Frontal cortex (tissue), 4 donors: Measurements from ENCODE around the gene CATSPER1. TPM values are rescaled to one million over a fixed set of nuclear protein-coding genes. Genes with fewer than 3 reads are reported as not detected.
"Not testable (repeated sequence)": the region's sequence is repeated elsewhere in the genome, so short reads cannot be mapped to it uniquely, and the experiment has no call there.

Experiments used
- DNase-seq, 2 donors: peaks; one replicate each; pipeline ENCODE4 v3.0.0; 2012; ENCODE audit warnings: low spot score in 2 of 2
- FAIRE-seq: peaks from 2 replicates; lab custom pipeline; 2012; peaks lifted over from hg19 to GRCh38; lab: Jason Lieb, UNC
- total RNA-seq: library from RNA; depleted of rRNA; stranded (reverse); fragments of >200 nt; gene quantifications from one replicate; pipeline ENCODE4 v1.2.3, GENCODE V29; 2014
- donor health status: control.
- donor health status: control.
- donor health status: control.

CATSPER1 gene
- total RNA-seq, 1 donor from 2014 or later: not detected

DNA sequence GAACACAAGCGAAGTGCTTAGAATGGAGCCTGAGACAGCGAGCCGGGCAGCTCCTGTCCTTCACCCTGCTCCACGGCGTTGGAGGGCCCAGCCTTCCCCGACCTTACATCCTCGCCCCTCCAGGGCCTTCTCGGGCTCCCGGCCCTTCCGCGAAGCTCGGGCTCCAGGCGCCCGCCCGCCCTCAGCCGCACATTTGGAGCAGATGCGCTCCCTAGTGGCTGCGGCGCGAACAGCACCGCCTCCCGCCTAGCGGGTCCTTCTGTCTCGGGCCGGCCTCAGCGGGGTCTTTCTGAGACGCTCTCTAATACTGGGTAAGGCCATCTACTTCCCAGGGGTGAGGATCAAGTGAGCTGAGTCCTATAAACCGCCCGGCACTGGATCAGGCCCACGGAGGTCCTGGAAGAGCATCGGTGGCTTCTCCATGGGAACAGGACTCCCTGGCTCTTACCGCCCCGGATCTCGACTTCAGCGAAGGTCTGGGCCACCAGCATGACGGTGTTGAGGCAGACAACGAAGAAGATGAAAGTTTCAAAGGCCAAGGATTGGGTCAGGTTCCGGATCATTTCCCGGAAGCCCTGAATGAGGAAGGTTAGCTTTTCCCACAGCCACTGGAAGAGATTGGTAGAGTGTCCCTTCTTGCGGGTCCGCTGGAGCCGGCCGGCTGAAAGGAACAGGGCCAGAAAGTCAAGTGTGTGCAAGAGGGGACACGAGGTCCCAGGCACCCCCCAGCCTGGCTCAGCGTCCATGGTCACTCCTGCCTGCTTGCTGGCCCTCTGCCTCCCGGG is 3.7 kb downstream of the CATSPER1 start:
- FAIRE-seq: no peak

GRCh38 chr11:66020618-66021357 is 5.5 kb downstream of the CATSPER1 start:
- DNase-seq (no peak), FAIRE-seq (no peak)

More for the DNA sequence above, 3.7 kb downstream of the CATSPER1 start:
- DNase-seq: peak; percentile 71 to 86

GRCh38 chr11:66020212-66020611 is 6.1 kb downstream of the CATSPER1 start:
- FAIRE-seq: no peak
- no peak for DNase-seq

GRCh38 chr11:66017321-66017720 is 9.0 kb downstream of the CATSPER1 start:
- FAIRE-seq (no peak), DNase-seq (no peak)

DNA sequence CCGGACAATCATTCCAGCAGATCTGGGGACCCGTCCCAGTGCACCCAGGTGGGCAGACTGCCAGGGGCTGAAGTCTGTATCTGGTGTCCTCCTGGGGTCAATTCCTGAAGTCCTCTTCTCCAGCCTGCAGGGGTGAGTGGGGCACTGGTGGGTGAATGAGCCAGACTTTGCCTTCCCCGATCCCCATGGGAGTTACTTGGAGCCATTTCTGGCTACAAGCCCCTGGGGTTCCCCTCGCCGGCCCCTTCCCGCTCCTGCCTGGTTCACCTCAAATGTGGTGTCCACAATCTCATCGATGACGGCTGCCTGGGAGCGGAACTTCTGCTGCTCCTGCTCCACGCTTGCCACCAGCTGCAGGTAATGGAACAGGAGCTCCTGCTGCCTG is 9.5 kb downstream of the CATSPER1 start:
- FAIRE-seq: no peak
- DNase-seq: no peak

GRCh38 chr11:66015936-66016792 is 10.1 kb downstream of the CATSPER1 start:
- DNase-seq (no peak), FAIRE-seq (no peak)

- DNase-seq (no peak), FAIRE-seq (no peak)
These were observed 10.8 kb downstream of the CATSPER1 start for GRCh38 chr11:66015454-66015881.

- no peak for DNase-seq
These were observed 11.3 kb downstream of the CATSPER1 start for GRCh38 chr11:66014804-66015453.

GRCh38 chr11:66013762-66014100 is 12.5 kb downstream of the CATSPER1 start:
- DNase-seq (no peak), FAIRE-seq (no peak)

More at GRCh38 chr11:66014804-66015453, 11.3 kb downstream of the CATSPER1 start:
- no peak for FAIRE-seq

DNA sequence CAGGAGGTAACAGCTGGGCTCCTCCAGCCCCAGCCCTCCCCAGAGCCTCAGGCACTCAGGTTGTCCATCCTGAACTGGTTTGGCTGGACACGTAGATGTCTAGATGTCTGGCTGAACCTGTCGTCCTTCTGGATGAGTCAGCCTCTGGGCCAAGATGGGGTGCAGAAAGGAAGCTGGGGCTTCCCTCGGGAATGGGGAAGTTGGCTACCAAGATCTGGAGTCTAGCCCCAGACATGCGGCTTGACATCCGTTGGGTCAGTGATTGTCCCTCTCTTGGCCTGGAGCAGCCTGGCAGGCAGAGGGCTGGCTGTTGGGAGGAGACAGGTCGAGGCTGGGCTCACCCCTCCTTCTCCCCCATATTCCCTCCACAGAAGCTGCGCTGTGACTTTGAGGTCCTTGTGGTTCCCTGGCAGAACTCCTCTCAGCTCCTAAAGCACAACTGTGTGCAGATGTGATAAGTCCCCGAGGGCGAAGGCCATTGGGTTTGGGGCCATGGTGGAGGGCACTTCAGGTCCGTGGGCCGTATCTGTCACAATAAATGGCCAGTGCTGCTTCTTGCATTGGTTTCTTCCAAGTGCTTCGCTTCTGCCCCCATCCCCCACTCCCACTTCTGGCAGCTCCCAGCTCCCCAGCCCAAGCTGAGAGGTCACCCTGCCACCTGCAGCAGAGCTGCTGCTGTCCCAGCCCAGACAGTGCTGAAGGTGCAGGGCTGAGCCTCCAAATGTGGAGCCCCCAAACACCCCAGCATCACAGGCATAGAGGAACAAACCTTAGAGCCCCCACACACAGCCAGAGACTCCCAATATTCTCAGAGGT is 13.1 kb downstream of the CATSPER1 start:
- FAIRE-seq: no peak
- DNase-seq: no peak

- FAIRE-seq: no peak
These were observed 13.8 kb downstream of the CATSPER1 start for GRCh38 chr11:66012371-66012945.

GRCh38 chr11:66011785-66012303 is 14.4 kb downstream of the CATSPER1 start, which contains the start of gene CST6:
Gene CST6 (plus strand): TSS chr11:66012008. CDS start chr11:66012045, 37 bp downstream.
- FAIRE-seq: no peak
- no peak for DNase-seq

More at GRCh38 chr11:66012371-66012945, 13.8 kb downstream of the CATSPER1 start:
- DNase-seq: no peak

DNA sequence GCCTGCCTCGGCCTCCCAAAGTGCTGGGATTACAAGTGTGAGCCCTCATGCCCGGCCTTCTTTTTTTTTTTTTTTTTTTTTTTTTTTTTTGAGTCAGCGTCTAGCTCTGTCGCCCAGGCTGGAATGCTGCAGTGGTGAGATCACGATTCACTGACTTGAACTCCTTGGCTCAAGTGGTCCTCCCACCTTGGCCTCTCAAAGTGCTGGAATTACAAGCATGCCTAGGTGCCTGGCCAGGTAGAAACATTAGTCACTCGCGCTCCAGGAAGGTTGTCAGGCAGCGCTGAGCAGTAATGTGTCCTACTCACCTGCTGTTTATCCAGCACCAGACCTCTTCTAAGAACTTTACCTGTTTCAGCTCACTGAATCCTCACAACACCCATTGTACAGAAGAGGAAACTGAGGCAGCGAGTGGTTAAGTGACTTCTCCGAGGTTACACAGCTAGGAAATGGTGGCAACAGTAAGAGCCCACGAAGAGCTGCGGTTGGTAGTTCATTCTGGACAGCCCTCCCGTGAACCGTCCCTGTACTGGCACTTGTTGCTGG is 15.0 kb downstream of the CATSPER1 start:
- FAIRE-seq (no peak), DNase-seq (no peak)

DNA sequence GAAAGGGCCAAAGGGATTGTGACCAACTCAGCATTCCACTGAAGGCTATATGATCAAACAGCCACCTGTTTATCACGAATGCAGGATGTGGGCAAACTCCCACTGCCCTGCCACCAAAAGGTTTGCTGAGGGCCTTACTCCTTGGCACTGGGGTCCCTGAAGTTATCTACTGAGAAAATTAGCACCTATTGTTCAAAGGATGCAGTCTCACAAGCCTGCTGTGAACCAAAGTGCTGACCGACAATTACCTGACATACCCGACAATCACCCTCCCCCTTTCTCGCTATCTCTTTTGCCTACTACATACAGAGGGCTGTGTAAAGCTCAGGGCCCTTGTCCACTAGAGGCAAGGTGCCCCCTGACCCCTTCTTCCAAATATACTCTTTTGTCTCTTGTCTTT is 16.2 kb downstream of the CATSPER1 start:
- not testable (repeated sequence) for DNase-seq, FAIRE-seq

DNA sequence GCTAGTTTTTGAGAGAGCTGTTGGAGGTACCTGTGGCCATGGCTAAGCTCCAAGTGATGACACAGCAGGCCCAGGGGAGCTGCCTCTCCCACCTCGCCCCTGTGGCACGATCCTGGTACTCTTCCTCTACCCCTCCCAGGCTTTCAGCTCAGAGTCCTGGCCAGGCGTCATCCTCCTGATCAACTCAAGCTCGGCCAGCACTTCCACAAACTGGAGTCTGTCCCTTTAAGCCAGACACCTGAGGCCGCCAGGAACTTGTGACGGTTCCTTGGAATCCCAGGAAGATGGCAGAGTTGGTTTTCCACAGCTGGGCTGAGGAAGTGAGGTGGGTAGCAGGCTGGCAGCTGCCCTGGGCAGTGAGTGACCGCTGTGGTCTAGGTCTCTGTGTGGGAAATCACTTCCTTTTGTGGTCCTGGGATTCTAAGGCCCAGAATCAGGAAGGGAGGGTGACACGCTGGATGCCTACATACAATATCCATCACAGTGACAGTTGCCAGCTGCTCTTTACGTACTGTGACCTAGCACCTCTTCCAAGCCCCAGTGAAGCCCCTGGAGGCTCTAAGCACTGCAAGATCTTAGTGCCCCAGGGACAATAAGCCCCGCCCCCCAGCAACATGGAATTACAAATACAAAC is 17.7 kb downstream of the CATSPER1 start:
- no peak for FAIRE-seq

DNA sequence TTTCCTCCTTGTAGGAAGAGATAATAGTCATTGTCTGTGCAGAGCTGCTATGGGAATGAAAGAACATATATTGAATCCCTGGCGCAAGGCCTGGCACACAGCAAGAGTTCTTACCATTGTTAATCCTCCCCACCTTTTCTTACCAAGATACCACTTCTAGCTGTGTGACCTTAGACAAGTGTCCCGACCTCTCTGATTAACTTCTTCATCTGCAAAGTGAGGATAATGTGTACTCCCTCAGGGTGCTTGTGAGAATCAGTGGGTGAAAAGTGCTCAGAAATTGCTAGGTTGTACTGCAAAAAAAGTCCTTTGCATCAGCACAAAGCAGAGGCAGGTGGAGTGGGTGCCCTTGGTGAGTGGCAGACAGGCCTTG is 18.2 kb downstream of the CATSPER1 start:
- DNase-seq: no peak
- FAIRE-seq: no peak

More for the DNA sequence above, 17.7 kb downstream of the CATSPER1 start:
- DNase-seq: no peak

GRCh38 chr11:66007201-66007634 is 19.1 kb downstream of the CATSPER1 start:
- no peak for FAIRE-seq
- DNase-seq: no peak

DNA sequence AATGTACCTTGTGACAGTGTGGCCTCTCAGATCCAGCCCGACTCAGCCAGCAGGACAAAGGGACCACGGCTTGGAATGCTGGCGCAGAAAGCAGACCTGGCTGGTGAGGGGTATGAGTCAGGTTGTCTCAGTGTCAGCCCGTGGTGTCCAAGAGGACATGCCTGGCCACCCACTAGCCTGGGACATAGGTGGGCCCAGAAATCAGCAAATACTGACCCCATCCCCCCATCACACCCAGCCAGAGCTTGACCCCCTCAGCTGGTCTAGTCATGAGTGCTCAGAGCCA is 19.4 kb downstream of the CATSPER1 start:
- no peak for FAIRE-seq
- DNase-seq: no peak
